H1 (cell line): ENCODE data around the gene PCSK1N. TPM values are rescaled to one million over a fixed set of nuclear protein-coding genes. Genes with fewer than 3 reads are reported as not detected.

Experiments used
- CHD1 ChIP-seq: IDR thresholded peaks from 2 replicates; pipeline ENCODE4 v1.6.1; 2012; ENCODE audit warnings: low read depth, low read length, improper control_type of control experiment
- CTCF ChIP-seq, 3 experiments: IDR thresholded peaks; 1 replicate in 2 of 3; 2 replicates in 1 of 3; pipeline versions ENCODE4 v1.5.1 to v1.6.1; 2011; ENCODE audit warnings: low read length in 3 of 3, mild to moderate bottlenecking in 3 of 3, inconsistent platforms in 2 of 3, low read depth in 1 of 3, moderate library complexity in 1 of 3; ENCODE audit not compliant: insufficient read depth in 1 of 3; ENCODE audit errors: control extremely low read depth in 1 of 3
- GABPA ChIP-seq: IDR thresholded peaks from 2 replicates; pipeline ENCODE4 v1.6.1; 2011; ENCODE audit warnings: mild to moderate bottlenecking, low read length, moderate library complexity, borderline replicate concordance; ENCODE audit not compliant: insufficient read depth
- GTF2F1 ChIP-seq: IDR thresholded peaks from 2 replicates; pipeline ENCODE4 v1.6.1; 2012; ENCODE audit warnings: low read depth, low read length, improper control_type of control experiment, borderline replicate concordance
- NRF1 ChIP-seq: IDR thresholded peaks from 2 replicates; pipeline ENCODE4 v1.6.1; 2011; ENCODE audit warnings: mild to moderate bottlenecking, low read depth, low read length, improper control_type of control experiment
- SIRT6 ChIP-seq: IDR thresholded peaks from one replicate; pipeline ENCODE4 v1.7.1; 2012; ENCODE audit warnings: low read length, inconsistent platforms
- TAF1 ChIP-seq: IDR thresholded peaks from 2 replicates; pipeline ENCODE4 v1.6.1; 2011; ENCODE audit warnings: mild to moderate bottlenecking, low read depth, low read length
- polyA plus RNA-seq, 7 experiments: library from polyadenylated mRNA; depleted of rRNA in 3 of 7; stranded (reverse) in 5 of 7; unstranded in 2 of 7; fragments of >200 nt in 5 of 7; fragments of 200-250 nt in 2 of 7; gene quantifications; 1 replicate in 5 of 7; 2 replicates in 1 of 7; 4 replicates in 1 of 7; pipeline versions ENCODE4 v1.2.1 to v1.2.3, GENCODE V29; 2011 to 2013; ENCODE audit warnings: missing spikeins in 2 of 7, mixed read lengths in 2 of 7
- total RNA-seq: library from RNA; stranded (reverse); fragmentation: NEBNext Ultra II Directional; extraction: Animal tissue kit (Norgen Biotek cat#: 25700); gene quantifications from 2 replicates; pipeline ENCODE4 v1.2.1, GENCODE V29; 2021

The PCSK1N gene
- total and polyA plus RNA-seq, 2 of the 8 experiments (the other 6 are each of a cell fraction or from before 2014, with no cell fraction given) = 3.6 to 4.5 TPM

- TF ChIP-seq CTCF (IDR thresholded peaks at IDR 0.05; ENCODE audit: control extremely low read depth in 1 of 3, insufficient read depth in 1 of 3, low read depth in 1 of 3, low read length in 3 of 3) (no peak), SIRT6 (no peak), NRF1 (no peak), CHD1 (no peak), GTF2F1 (no peak), TAF1 (no peak), GABPA (no peak)
These were observed 13.4 kb upstream of the PCSK1N start (continued) for GRCh38 chrX:48848847-48849246.
